Adipose tissue (tissue), 3 donors: ENCODE measurements around the gene ITIH3. TPM values are rescaled to one million over a fixed set of nuclear protein-coding genes. Genes with fewer than 3 reads are reported as not detected.

ENCODE experiments used
- H3K27ac ChIP-seq: one replicate; pipeline ENCODE4 v1.5.1; 2013; ENCODE audit warnings: low read depth, low read length
- WGBS, 3 donors: extraction: QIAGEN DNeasy Blood & Tissue Kit; methylation state at CpG; one replicate each; pipeline ENCODE4 v1.1.7; 2013; 5-methylcytosine and 5-hydroxymethylcytosine counted together
- polyA plus RNA-seq, 3 donors: library from polyadenylated mRNA; stranded (reverse); fragments of 200-250 nt; gene quantifications; one replicate each; pipeline ENCODE4 v1.2.3, GENCODE V29; 2013
- donor health status: healthy with polysubstance abuse.
- donor health status: Bipolar disorder and iron deficiency.
- donor health status: healthy.

Gene ITIH3
- polyA plus RNA-seq, 3 donors = 0.53 to 2.9 (median 0.91) TPM

DNA sequence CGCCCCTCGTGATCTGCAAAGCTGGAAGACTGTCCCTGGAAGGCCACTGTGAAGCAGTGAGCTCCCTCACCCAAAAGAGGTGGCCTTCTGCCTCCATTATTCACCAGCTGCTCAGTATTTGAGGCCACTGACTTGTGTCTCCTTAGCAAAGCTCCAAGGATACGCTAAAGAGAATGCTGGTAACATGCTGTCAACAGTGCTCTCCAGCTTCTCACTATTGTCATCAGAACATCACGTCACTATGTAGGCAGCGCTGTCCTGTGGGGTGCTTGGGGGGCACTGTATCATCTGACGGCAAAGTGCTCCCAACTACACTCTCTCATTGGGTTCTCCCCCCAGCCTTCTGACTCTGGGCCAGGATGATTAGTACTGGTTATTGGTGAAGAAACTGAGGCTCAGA, 21.6 kb downstream of the ITIH3 start:
- WGBS, 3 donors = 89 to 97% (median 94%) methylated on average over 6 of the region's 6 CpGs

GRCh38 chr3:52816654-52817053, 22.1 kb downstream of the ITIH3 start:
- WGBS, 3 donors = 93 to 95% (median 94%) methylated on average over 10 of the region's 10 CpGs
- no peak overlapping the region for H3K27ac ChIP-seq

More for the DNA sequence above, 21.6 kb downstream of the ITIH3 start:
- H3K27ac ChIP-seq = no peak overlapping the region

- no peak overlapping the region for H3K27ac ChIP-seq
- WGBS, 3 donors = 94 to 98% (median 97%) methylated on average over 10 of the region's 10 CpGs
Observed at GRCh38 chr3:52817221-52817620, 22.6 kb downstream of the ITIH3 start.

GRCh38 chr3:52817860-52818259, 23.3 kb downstream of the ITIH3 start:
- 92 to 96% (median 94%) methylated on average over 7 of the region's 7 CpGs for WGBS, 3 donors

DNA sequence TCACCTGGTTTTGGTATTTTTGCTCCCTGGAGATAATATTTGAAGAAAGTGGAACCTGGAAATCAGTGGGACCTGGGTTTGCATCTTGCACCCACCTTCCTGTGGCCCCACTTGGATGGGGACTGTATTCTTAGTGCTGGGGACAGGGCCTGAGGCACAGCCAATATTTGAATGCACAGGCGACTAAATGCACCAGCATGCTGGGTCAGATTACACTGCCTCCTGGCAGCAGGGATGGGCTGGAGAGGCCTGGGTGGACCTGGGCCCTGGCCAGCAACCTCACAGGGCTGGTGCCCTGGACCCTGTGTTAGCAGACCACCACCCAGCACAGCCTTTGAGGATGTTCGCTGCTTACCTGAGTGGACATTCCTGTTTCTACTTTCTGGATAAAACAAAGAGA, 25.3 kb downstream of the ITIH3 start:
- WGBS, 3 donors = 73 to 88% (median 84%) methylated on average over 2 of the region's 2 CpGs
- H3K27ac ChIP-seq = no peak overlapping the region

More at GRCh38 chr3:52817860-52818259, 23.3 kb downstream of the ITIH3 start:
- H3K27ac ChIP-seq = no peak overlapping the region

DNA sequence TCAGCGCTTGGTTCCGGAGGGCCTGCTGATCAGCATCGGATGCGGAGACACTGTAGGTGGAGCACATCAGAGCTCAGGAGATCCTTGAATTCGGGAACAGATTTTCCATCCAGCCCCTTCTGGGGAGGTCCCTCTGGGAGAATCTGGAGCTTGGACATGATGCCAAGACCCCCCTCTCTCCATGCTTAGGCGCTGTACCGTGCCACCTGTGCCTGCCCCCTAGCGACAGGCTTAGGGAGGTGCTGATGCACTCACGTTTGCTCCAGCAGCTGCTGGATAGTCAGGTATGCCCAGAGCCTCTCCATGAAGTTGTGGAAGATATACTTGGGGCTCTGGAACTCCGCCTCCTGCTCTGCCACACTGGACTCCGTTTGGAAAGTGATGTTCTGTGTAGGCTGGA, 26.1 kb downstream of the ITIH3 start:
- 63 to 65% (median 63%) methylated on average over 11 of the region's 11 CpGs for WGBS, 3 donors

GRCh38 chr3:52822363-52822762, 27.8 kb downstream of the ITIH3 start:
- H3K27ac ChIP-seq = no peak overlapping the region
- WGBS, 3 donors = 84 to 94% (median 93%) methylated on average over 5 of the region's 5 CpGs

More for the DNA sequence above, 26.1 kb downstream of the ITIH3 start:
- no peak overlapping the region for H3K27ac ChIP-seq

DNA sequence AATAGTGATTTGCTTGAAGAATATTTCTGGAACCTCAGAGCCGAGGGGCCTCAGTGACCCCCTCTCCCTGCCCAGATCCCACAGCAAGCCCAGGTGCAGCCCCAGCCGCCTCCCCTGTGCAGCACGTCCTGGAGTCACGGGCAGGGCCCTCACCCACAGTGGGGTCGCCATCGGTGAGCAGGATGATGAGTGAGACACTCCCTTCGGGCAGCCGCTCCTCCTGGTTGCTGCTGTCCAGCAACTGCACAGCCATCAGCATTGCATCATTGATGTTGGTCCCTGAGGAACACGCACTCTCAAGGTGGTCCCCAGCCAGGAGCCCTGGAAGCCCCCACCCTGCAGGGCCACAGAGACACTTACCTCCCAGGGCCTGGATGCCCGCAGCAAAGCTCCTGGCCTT, 29.4 kb downstream of the ITIH3 start:
- WGBS, 3 donors = 89 to 96% (median 93%) methylated on average over 10 of the region's 10 CpGs
- H3K27ac ChIP-seq = no peak overlapping the region

DNA sequence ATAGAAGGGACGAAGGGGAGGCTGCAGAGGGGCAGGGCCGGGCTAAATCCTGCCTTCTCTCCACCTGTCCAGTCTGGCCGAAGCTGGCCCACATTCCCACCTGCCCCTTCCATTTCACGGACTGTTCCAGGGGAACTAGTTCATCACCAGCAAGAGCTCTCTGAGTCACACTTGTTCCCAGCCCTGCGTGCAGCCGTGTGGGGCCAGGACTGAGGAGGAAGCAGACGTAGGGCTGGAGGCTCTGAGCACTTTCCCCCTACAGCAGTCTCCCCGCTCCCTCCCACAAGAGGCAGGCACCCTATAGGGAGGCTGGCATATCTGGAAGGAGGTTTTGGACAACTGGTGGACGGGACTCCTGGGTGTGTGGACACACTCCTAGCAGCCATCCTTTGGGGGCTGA, 32.8 kb downstream of the ITIH3 start:
- WGBS, 3 donors = 67 to 73% (median 71%) methylated on average over 9 of the region's 9 CpGs
- no peak overlapping the region for H3K27ac ChIP-seq

DNA sequence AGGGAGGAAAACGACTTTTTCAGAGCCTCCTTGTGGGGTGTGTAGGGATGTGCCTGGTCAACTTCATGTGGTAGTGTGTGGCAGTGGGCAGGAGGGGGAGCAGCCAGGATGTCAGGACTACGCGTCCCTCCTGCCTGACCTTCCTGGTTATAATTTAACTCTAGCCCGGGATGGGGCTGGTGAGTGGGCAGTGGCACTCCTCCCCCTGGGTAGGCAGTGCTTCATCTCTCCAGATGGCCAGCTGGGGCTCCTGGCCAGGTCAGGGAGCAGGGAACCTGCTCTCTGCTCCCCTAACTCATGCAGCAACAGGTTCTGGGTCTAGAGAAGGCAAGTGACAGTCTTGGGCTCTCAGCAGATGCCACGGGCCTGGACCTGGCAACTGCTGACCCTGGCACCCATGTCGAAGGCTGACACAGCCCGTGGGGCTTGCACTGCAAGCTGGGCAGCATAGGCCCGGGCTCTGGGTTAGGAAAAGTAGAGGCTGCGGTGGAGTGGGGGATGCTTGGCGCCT, 33.3 kb downstream of the ITIH3 start:
- 44 to 73% (median 72%) methylated on average over 9 to 10 of the region's 10 CpGs for WGBS, 3 donors

DNA sequence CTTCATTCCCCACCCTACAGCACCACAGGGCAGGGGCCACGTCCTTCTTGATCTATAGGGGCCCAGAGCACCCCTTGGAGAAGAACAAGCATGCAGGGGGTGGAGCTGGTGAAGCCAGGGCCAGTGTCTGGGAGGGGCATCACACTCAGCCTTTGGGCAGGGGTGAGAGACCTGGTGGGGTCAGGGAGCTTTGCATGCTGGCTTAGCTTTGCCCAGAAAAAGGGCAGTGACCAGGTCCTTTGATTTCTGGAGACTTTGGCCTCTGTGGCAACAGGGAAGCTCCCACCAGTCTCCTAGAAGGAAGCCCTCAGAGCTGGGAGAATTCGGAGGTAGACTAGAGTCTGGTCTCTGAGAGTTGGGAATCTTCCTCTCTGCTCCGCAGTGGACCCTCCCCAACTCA, 34.9 kb downstream of the ITIH3 start:
- 90 to 99% (median 91%) methylated on average over 3 of the region's 3 CpGs for WGBS, 3 donors
- no peak overlapping the region for H3K27ac ChIP-seq

More for the DNA sequence above, 33.3 kb downstream of the ITIH3 start:
- no peak overlapping the region for H3K27ac ChIP-seq

DNA sequence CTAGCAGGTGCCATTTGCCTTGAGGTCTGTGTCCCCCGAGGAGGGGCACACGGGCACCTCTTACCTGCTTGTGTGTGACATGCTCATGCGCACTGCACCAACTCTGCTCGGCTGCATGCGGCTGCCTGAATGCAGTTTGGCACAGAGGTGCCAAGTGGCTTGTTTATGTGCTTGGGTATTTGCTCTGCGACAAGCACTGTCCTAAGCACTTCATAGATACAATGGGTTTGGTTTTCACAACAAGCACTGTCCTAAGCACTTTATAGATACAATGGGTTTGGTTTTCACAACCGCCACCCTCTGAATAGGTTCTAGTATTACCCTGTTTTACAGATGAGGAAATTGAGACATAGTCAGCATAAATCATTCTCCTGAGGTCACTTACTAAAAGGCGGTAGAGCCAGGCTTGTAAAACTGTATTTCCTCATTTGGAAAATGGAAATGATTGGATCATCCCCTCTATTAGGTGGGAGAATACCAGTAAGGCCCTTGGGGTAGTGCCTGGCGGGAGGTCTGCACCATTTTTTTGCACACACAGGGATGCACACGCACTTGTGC, 35.4 kb downstream of the ITIH3 start:
- 85 to 95% (median 89%) methylated on average over 10 of the region's 10 CpGs for WGBS, 3 donors
- H3K27ac ChIP-seq = no peak overlapping the region

DNA sequence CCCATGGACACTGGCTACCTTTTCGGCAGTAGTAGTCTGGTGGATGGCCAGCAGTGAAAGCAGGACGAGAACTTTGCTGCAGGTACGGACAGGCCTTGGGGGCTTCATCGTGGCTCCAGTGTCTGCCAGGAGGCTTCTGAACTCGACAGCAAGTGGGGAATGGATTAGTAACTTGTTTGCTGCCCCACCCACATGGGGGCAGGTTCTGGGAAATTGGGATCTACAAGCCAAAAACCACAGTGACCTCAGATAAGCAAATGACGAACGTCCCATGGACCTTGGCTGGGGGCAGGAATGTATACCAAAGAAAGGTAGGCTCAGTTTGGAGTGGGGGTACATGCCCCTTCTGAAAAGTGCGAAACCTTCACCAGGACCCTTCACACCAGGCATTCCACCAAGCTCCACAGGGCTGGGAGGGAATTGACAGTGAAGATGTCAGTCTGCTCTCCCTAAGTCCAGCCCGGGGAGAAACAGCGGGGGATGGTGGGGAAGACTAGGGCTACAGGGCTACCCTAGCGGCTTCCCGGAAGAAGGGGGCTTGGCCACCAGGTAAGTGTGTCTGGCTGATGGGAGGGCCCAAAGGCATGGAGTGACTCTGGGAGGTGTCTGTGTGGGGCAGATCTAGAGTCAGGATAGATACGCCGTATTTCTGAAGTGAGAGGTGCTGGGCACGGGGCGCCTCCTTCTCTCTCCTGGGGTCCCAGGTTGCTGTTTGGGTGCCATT, 36.1 kb downstream of the ITIH3 start, which contains the start of gene ITIH4:
Gene ITIH4 (minus strand): TSS at position 138 of the 724 bp plus-strand sequence. CDS start 30 bp downstream, at position 108.
- no peak within 1 kb of the TSS for H3K27ac ChIP-seq
- 69 to 83% (median 81%) methylated on average over 16 of the region's 16 CpGs for WGBS, 3 donors

DNA sequence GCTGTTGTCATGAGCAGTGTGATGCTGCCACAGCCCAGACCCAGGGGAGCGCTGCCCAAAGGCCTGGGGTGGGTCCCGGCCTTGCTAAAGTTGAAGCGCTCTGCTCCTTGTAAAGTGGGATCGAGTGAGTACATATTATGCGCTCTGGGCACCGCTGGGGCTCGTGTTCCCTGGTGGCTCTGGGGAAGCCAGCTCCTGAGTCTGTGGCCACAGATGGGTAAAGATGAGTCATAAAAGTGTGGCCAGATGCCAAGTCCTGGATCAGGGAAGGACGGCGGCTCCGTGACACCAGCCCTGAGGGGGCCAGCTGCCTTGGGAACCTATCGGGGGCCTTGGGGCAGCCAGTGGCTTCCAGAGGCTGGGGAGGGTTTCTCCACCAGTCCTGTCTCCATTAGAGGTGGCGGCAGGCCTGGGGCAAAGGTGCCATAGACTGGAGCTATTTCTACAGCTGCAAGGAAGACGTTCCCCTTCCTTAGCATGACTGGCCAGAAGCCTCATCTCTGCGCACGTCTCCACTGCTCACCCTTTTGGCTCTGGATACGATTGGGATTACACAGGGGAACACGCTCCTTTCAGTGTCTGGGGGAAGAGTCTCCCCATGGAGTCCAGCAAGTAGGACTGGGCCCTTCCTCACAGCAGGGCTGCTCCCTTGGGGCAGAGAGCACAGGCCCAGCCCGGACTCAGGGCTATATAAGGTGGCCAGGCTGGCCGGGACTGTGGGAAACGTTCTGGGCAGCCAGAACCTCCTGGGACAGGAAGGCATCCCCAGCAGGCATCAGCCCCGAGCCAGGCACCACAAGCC, 37.1 kb downstream of the ITIH3 start:
- H3K27ac ChIP-seq = no peak overlapping the region
- WGBS, 3 donors = 48 to 73% (median 54%) methylated on average over 21 of the region's 21 CpGs

GRCh38 chr3:52833202-52833601, 38.6 kb downstream of the ITIH3 start:
- no peak overlapping the region for H3K27ac ChIP-seq
- WGBS, 3 donors = 96 to 97% (median 96%) methylated on average over 13 to 14 of the region's 14 CpGs

- WGBS, 3 donors = 59 to 66% (median 63%) methylated on average over 11 of the region's 11 CpGs
- no peak within 1 kb of the TSS for H3K27ac ChIP-seq
Observed at GRCh38 chr3:52834871-52835501, 40.4 kb downstream of the ITIH3 start, which contains the start of gene MUSTN1. MUSTN1 (minus strand) TSS chr3:52835019; CDS start chr3:52834948, 71 bp downstream.

DNA sequence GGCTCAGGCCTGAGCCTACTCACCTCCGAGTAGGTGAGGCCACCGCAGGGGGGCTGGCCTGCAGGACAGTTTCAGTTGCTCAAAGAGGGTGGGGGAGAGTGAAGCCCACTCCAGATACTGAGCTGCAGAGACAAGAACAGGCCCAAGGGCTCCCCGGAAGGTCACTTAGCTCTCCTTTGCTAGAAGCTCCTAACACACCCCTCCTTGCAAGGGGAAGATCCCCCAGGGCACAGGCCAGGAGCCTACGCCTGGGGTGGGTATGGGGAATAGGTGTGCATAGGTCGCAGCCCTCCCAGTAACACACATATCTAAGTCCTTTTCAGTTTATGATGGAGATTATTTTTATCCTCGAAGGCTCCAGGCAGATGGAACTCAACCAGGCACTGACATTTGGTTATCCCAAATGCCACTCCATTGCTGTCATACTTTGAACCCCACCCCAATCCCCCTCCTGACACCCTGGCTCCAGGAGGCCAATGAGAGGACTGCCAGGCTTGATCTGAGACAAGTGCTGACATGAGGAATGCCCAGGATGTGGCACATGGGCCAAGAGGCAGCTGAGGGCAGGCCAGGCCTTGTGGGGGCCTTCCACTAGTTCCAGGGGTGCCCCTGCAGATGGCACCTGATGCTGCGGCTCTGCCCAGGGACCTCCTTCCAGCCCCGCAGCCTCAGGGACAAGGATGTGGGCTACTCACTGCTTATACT, 41.3 kb downstream of the ITIH3 start:
- no peak overlapping the region for H3K27ac ChIP-seq
- 85 to 93% (median 90%) methylated on average over 8 of the region's 8 CpGs for WGBS, 3 donors

DNA sequence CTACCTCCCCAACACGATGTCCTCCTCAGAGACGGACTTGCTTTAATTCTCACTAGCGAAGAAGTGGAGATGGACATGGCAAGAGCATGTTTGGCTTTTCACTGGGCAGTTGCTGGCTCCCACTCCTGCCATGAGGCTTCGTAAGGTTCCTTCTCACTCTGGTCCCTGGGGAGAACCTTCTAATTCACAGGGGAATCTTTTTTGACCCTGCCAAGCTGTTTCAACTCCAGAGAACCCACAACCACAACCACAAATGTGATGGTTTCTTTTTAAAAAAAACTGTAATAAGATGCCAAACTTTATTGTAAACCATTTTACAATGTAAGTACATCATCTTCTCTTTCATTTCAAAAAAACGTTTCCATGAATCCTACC, 41.9 kb downstream of the ITIH3 start:
- H3K27ac ChIP-seq = no peak overlapping the region
- 88 to 94% (median 91%) methylated on average over 5 of the region's 5 CpGs for WGBS, 3 donors
